ENCODE data around the gene ZNF524. TPM values are rescaled to one million over a fixed set of nuclear protein-coding genes. Genes with fewer than 3 reads are reported as not detected.
A peak's percentile ranks its signal among the peaks of the same experiment; 100 is the strongest.

ZNF524 gene
- total RNA-seq, 1 experiment from 2014 or later: 13.4 TPM

DNA sequence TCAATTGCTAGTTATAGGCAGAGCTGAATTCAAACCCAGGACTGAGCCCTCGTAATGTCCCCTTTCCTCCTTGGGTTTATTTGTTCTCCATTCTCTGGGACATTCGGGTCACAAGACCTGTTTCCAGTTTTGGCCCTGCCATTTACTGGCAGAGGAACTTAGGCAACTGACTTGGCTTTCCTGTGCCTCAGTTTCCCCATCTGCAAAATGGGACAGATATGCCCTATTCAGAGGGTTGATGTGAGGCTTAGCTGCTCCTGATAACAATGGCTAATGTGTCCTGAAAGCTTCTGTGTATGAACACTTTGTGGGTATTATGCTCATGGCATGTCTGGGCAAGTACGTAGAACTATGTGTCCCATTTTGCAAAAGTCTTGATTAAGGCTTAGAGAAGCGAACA lies 996 bp downstream of the ZNF524 start:
- DNase-seq (ENCODE audit: low read depth): no peak

DNA sequence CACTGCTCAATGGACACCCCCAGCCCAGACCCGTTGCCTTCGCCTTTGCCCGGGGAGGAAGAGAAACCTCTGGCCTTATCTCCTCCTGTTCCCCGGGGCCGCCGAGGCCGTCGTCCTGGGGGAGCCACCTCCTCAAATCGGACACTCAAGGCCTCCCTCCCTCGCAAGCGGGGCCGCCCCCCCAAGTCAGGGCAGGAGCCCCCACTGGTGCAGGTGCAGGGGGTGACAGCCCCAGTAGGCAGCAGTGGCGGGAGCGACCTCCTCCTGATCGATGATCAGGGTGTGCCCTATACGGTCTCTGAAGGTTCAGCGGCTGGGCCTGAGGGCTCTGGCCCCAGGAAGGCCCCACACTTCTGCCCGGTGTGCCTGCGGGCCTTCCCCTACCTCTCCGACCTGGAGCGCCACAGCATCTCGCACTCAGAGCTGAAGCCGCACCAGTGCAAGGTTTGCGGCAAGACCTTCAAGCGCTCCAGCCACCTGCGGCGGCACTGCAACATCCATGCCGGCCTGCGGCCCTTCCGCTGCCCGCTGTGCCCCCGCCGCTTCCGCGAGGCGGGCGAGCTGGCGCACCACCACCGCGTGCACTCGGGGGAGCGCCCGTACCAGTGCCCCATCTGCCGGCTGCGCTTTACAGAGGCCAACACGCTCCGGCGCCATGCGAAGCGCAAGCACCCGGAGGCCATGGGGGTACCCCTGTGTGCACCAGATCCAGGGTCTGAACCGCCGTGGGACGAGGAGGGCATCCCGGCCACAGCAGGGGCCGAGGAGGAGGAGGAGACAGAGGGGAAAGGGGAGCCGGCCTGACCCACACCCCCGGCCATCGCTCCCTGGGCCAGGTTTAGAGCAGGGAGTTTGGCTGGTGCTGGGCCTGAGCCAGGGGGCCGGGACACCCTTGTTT lies 2.3 kb downstream of the ZNF524 start:
- DNase-seq (ENCODE audit: low read depth): no peak

DNA sequence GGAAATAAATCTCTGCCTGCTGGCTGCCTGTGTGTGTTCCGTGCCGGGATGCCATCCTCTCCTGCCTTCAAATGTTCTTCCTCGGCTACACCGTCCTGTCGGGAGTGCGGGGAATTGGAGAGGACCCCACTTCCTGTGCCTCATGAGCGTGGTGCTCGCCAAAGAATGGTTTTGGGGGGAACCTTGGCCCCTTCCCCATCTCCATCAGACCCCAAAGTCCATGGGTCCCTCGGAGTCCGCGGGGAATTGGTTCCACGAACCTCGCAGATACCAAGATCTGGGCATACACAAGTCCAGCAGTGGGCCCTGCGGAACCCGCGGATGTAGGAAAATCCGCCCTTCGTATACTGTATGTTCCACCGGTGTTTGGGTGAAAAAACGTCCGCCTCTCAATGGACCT lies 3.0 kb downstream of the ZNF524 start:
- DNase-seq (ENCODE audit: low read depth): no peak

DNA sequence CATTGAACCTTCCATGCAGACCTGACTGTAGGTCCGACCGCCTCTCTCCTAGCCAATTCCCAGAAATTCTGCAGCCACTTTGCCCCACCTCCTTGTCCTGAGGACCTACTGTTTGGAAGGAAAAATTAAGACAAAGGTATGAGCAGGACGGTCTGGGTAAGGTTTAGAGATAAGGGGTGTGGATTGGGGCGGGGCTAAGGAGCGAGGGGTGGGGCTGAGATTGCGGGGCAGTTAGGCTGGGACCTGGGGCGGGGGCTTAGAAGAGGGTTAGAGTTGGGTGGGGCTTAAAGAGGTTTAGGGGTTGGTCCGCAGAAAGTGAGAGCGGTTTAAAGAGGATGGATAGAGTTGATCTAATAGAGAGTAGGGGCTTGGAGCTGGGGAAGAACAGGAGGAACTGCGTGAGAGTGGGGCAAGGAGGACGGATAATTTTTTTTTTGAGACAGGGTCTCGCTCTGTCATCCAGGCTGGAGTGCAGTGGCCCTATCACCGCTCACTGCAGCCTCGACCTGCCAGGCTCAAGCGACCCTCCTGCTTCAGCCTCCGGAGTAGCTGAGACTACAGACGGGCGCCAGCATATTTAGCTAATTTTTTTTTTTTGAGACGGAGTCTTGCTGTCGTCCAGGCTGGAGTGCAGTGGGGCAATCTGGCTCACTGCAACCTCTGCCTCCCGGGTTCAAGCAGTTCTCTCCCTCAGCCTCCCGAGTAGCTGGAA lies 3.6 kb downstream of the ZNF524 start:
- no peak for DNase-seq (ENCODE audit: low read depth)

DNA sequence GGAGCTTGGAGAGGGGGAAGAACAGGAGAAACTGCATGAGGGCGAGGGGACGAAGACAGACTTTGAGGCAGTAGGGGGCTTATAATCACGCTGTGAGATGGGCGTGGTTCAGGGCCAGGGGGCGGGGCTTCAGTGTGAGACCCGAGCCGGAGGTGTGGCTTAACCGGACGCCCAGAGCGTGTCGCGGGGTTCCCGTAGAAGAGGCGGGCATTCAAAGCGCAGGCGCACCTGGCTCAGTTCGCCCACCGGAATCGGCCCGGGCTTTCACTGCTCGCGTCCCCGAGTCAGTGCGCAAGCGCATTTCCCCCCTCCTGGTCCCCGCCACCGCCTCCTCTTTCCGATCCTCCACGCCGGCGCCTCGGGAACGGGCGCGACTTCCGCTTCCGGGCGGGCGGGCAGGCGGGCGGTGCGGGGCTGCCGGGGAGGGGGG lies 5.1 kb downstream of the ZNF524 start:
- DNase-seq (ENCODE audit: low read depth): peak; percentile 96

DNA sequence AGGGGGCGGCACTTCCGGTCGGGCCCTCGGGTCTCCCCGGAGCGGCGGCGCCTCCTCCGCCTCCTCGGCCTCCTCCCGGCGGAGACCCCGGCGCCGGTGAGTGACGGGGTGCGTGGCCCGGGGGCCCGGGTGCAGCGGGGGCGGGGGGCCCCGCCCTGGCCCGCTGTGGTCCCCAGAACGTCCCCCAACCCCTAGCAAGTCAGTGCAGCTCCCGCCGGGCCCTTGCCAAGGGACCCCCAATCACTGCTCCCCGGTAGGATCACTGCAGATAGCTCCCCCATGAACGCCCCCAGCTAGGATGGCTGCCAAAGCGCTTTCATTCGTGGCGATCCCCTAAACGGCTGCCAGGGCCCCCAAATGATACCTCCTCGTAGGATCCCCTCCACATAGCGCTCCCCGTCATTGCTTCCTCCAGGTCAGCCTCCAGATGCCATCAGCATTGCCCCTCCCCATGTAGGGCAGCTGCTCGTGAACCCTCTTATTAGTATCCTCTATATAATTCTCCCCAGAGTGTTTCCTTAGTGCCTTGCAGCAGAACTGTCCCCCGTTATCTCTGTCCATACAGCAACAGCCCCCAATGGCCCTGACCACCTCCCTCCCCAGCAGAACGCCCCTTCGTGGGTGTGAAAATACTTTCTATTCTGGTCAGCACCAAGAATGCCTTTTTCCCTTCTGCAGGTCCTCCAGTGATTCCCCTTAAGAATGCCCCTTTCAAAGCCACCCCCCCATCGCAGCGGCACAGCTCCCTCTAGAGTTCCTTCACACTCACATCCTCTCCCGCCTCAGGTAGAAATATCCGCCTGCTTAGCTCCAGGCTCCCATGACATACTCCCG lies 5.8 kb downstream of the ZNF524 start, which contains the start of gene ZNF865:
Gene ZNF865 (plus strand): TSS at position 11 of the 834 bp plus-strand sequence. CDS start 7,972 bp downstream, outside the sequence.
- DNase-seq (ENCODE audit: low read depth): peak; percentile 74

DNA sequence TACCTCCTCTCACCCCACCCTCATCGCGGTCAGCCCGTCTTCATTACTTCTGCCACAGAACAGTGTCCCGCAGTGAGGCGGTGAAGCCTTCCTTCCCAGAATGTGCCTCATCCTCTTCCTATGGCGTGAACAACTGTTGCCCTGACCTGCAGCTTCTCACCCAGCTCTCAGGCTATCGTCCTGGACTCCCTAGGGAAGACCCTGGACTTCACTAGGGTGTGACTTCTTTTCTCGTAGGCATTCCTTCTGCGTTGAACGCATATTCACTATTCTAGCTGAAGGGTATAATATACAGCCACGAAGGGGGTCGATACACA lies 6.3 kb downstream of the ZNF524 start:
- DNase-seq (ENCODE audit: low read depth): no peak

DNA sequence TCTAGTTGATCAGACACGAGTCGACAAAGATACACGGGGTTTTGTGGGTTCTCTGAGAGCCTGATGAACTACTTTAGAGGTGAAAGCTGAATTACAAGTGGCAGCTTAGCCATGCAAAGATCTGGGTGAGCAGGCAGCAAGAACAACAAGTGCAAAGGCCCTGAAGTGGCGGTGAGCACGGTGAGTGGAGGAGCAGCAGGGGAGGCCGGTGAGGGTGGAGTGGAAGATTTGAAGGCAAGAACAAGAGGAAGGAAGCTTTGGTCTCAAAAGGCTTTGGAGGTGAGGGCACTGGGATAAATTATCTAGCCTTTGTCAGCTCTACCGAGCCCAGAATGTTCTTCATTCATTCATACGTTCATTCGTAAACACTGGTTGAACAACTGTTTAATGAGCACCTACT lies 6.7 kb downstream of the ZNF524 start:
- no peak for DNase-seq (ENCODE audit: low read depth)

DNA sequence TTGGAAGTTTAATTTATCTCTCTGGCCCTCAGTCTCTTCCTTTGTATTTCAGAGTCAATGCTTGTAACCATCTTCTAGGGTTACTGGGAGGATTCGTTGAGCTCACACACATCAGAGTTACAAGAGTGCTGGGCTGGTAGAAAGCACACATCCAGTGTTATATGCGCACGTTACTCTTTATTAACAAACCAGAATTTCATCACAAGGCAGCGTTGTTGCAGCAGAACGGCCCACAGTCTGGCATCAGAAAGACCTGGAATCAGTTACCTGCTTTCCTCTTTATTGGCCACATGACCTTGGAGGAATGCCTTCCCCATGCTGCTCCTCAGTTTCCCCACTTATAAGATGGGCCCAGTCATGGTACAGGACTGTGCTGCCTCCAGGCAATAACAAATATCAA lies 9.2 kb downstream of the ZNF524 start:
- DNase-seq (ENCODE audit: low read depth): no peak

DNA sequence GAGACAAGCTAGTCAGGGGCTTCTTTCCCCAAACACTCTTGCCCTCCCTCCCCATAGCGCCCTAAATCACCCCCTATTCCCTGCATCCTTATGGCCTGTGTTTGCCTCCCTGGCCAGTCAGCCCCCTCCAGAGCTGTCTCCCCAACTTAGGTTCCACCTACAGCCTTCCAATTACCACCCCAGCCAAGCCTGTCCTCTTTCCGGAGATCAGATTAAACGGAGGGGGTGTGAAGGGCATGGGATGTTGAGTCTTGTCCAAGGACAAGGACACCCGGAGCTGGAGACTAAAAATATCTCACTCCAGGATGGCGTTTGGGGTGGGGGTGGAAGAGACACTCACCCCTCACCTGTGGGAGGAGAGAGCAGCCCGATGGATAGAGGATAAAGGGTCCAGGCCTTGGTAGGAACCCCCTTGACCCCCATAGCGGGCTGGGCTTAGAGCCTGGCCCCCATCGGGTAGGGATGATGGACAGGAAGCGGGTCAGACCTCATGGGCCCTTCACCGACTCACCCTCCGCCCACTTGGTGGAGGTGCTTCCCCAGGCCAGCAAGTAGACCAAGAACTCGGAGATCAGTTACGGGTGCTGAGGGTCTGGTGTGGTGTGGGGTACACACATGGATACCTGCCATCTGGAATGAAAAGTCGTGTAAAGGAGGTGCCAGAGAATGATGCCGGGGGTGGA lies 11.4 kb downstream of the ZNF524 start:
- no peak for DNase-seq (ENCODE audit: low read depth)

DNA sequence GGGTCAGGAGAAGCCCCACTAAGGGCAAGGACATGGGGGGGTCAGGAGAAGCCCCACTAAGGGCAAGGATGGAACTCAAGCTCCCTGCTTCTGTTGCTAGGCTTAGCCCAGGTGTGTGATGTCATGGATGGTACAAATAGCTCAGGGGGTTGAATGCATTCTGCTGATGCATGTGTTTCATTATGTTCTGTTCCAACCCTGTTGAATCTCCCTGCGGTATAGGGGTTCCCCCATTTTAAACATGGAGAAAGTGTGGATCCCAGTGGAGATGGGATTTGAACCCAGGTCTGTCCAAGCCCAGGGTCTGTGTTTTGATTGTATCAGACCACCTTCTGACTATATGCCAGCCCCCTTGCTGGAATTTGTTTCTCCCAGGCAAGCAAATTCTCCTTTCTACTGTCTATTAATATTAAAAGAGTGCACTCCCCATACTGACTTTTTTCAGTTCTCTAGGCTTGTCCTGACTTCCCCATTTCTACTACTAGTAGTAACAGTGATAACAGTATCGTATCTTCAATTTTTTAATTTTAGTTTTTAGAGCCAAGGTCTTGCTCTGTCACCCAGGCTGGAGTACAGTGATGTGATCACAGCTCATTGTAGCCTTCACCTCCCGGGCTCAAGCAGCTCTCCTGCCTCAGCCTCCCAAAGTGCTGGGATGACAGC lies 12.0 kb downstream of the ZNF524 start:
- no peak for DNase-seq (ENCODE audit: low read depth)

DNA sequence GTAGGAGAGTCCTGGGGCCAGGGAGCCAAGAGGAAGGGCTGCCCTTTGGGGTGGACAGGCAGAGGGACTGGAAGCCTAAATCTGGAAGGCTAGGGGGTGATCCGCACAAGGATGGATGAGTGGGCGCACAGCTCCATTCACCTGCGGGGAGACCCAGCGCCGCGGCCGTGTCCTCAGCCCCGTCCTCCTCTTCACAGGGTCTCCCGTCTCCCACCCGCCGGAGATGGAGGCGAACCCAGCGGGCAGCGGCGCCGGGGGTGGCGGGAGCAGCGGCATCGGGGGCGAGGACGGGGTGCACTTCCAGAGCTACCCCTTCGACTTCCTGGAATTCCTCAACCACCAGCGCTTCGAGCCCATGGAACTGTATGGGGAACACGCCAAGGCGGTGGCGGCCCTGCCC lies 13.3 kb downstream of the ZNF524 start:
- DNase-seq (ENCODE audit: low read depth): no peak

DNA sequence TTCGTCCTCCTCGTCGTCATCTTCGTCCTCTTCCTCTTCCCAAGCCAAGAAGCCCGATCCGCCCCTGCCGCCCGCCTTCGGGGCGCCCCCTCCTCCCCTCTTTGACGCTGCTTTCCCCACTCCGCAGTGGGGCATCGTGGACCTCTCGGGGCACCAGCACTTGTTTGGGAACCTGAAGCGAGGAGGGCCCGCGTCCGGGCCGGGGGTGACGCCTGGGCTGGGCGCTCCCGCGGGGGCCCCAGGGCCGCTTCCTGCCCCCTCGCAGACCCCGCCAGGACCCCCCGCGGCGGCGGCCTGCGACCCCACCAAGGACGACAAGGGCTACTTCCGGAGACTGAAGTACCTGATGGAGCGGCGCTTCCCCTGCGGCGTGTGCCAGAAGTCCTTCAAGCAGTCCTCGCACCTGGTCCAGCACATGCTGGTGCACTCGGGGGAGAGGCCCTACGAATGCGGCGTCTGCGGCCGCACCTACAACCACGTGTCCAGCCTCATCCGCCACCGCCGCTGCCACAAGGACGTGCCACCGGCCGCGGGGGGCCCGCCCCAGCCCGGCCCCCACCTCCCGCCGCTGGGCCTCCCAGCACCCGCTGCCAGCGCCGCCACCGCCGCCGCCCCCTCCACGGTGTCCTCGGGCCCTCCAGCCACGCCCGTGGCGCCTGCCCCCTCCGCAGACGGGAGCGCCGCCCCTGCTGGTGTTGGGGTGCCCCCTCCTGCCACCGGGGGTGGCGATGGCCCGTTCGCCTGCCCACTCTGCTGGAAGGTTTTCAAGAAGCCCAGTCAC lies 14.0 kb downstream of the ZNF524 start:
- no peak for DNase-seq (ENCODE audit: low read depth)

DNA sequence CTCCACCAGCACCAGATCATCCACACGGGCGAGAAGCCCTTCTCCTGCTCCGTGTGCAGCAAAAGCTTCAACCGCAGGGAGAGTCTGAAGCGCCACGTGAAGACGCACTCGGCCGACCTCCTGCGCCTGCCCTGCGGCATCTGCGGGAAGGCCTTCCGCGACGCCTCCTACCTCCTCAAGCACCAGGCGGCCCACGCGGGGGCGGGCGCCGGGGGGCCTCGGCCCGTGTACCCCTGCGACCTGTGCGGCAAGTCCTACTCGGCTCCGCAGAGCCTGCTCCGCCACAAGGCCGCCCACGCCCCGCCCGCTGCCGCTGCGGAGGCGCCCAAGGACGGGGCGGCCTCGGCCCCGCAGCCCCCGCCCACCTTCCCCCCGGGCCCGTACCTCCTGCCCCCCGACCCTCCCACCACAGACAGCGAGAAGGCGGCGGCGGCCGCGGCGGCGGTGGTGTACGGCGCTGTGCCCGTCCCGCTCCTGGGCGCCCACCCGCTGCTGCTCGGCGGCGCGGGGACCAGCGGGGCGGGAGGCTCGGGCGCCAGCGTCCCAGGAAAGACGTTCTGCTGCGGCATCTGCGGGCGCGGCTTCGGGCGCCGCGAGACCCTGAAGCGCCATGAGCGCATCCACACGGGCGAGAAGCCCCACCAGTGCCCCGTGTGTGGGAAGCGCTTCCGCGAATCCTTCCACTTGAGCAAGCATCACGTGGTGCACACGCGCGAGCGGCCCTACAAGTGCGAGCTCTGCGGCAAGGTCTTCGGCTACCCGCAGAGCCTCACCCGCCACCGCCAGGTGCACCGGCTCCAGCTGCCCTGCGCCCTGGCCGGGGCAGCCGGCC lies 14.8 kb downstream of the ZNF524 start:
- DNase-seq (ENCODE audit: low read depth): no peak

DNA sequence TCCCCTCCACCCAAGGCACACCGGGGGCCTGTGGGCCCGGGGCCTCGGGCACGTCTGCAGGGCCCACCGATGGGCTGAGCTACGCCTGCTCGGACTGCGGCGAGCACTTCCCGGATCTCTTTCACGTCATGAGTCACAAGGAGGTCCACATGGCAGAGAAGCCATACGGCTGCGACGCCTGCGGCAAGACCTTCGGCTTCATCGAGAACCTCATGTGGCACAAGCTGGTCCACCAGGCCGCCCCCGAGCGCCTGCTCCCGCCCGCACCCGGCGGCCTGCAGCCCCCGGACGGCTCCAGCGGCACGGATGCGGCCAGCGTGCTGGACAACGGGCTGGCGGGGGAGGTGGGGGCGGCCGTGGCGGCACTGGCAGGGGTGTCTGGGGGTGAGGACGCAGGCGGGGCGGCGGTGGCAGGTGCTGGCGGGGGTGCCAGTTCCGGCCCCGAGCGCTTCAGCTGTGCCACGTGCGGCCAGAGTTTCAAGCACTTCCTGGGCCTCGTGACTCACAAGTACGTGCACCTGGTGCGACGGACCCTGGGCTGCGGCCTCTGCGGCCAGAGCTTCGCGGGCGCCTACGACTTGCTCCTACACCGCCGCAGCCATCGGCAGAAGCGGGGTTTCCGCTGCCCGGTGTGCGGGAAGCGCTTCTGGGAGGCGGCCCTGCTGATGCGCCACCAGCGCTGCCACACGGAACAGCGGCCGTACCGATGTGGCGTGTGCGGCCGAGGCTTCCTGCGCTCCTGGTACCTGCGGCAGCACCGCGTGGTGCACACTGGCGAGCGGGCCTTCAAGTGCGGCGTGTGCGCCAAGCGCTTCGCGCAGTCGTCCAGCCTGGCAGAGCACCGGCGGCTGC lies 15.7 kb downstream of the ZNF524 start:
- no peak for DNase-seq (ENCODE audit: low read depth)

DNA sequence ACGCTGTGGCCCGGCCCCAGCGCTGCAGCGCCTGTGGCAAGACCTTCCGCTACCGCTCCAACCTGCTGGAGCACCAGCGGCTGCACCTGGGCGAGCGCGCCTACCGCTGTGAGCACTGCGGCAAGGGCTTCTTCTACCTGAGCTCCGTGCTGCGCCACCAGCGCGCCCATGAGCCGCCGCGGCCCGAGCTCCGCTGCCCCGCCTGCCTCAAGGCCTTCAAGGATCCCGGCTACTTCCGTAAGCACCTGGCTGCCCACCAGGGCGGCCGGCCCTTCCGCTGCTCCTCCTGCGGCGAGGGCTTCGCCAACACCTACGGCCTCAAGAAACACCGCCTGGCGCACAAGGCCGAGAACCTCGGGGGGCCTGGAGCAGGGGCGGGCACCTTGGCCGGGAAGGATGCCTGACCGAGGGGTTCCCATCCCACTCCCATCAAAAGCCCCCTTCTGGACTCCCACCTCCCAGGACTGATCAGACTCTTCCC lies 16.3 kb downstream of the ZNF524 start:
- no peak for DNase-seq (ENCODE audit: low read depth)

DNA sequence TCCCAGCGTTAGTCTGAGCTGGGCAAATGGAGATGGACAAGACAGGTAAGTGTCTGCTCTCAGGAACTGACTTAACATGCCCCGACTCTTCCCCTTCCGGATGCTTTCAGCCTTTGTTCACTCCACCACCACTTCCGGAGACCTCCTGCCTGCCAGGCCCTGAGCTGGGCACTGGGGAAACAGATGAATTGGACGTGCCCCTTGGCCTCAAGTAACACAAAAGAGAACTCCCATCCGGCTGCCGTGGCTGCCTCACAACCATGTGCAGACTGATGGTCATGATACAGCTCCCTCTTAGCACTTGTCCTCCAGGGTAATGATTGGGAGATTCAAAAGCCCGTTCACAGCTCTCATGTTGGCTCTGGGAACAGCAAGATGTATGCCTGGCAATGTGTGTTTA lies 17.3 kb downstream of the ZNF524 start:
- no peak for DNase-seq (ENCODE audit: low read depth)

DNA sequence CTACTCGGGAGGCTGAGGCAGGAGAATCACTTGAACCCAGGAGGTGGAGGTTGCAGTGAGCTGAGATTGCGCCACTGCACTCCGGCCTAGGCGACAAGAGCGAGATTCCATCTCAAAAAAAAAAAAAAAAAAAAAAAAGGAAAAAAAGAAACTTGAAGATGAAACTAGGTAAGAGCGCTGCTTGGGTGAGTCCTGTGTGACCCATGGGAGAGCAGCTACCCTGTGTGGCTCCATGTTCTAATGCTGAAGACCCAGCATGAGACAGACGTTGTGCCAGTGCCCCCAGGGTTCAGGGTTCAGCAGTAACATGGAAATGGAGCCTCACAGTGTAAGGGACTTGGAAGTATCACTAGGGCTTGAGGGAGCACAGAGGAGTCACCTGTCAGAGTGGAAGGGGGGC lies 18.3 kb downstream of the ZNF524 start:
- DNase-seq (ENCODE audit: low read depth): no peak
